ENCODE data around the gene EPB41.
A peak's percentile ranks its signal among the peaks of the same experiment; 100 is the strongest.

GRCh38 chr1:29148656-29149491 lies 234.5 kb downstream of the EPB41 start:
- TF ChIP-seq TAF1 (conservative IDR thresholded peaks at IDR 0.05) (no peak), CTCF (IDR thresholded peaks at IDR 0.05; ENCODE audit: low read depth, low read length, missing input control) (no peak), ATF3 (IDR thresholded peaks at IDR 0.05) (no peak), RXRA (IDR thresholded peaks at IDR 0.05) (peak; percentile 58 to 73)

Measured in liver (tissue), 3 donors.